HepG2 (cell line): ENCODE data around the gene TMC4. TPM values are rescaled to one million over a fixed set of nuclear protein-coding genes. Genes with fewer than 3 reads are reported as not detected.

ENCODE experiments used
- ATAC-seq: fragments of 200-7000 bp; cut with Tn5 transposase; 3 replicates; pipeline ENCODE4 v1.9.1; 2020; ENCODE audit warnings: mild to moderate bottlenecking, moderate library complexity
- BruUV-seq: library from RNA; stranded (reverse); fragments of 400-500 nt; replicated peaks from 2 replicates; lab custom pipeline; 2021; lab: Mats Ljungman, UMichigan
- CTCF ChIA-PET: fragments of 300-600 bp; formaldehyde crosslinking; extraction: SDS; loops from one replicate; lab custom pipeline; 2021; ENCODE audit warnings: low total read pairs, inconsistent platforms, low intra/inter-chr PET ratio; lab: Yijun Ruan, JAX
- POLR2A ChIA-PET: fragments of 350-600 bp; sonication (Branson Sonifier 250); formaldehyde crosslinking; loops from one replicate; lab custom pipeline; 2020; ENCODE audit warnings: antibody characterized with exemption, inconsistent platforms; lab: Yijun Ruan, JAX
- DNase-seq: peaks from one replicate; pipeline ENCODE4 v3.0.0-alpha.2; 2015; ENCODE audit warnings: low spot score
- FAIRE-seq: peaks from 3 replicates; lab custom pipeline; 2011; peaks lifted over from hg19 to GRCh38; lab: Jason Lieb, UNC
- H2AFZ ChIP-seq: one replicate; pipeline ENCODE4 v1.6.1; 2011; ENCODE audit warnings: low read length, inconsistent platforms
- H3K27ac ChIP-seq: fragments of 300-600 bp; 3 replicates; pipeline ENCODE4 v1.8.0; 2011; ENCODE audit warnings: mixed run types, mild to moderate bottlenecking, mixed read lengths, low read length, inconsistent platforms; ENCODE audit not compliant: insufficient read depth; ENCODE audit errors: extremely low read length
- H3K27me3 ChIP-seq, 2 experiments: fragments of 200-600 bp in 1 of 2; 2 replicates in 1 of 2; 3 replicates in 1 of 2; pipeline versions ENCODE4 v1.6.0 to v1.8.0; 2011; ENCODE audit warnings: low read length in 2 of 2, mild to moderate bottlenecking in 2 of 2, moderate library complexity in 2 of 2, inconsistent platforms in 1 of 2; ENCODE audit not compliant: insufficient read depth in 2 of 2, control insufficient read depth in 1 of 2
- H3K36me3 ChIP-seq, 2 experiments: fragments of 200-600 bp in 1 of 2; replicated peaks in 1 of 2; 2 replicates in 1 of 2; 3 replicates in 1 of 2; pipeline versions ENCODE4 v1.5.1 to v1.8.0; 2011; ENCODE audit warnings: low read length in 2 of 2, inconsistent platforms in 1 of 2; ENCODE audit not compliant: insufficient read depth in 2 of 2, control insufficient read depth in 1 of 2
- H3K4me1 ChIP-seq: 2 replicates; pipeline ENCODE4 v1.5.1; 2012; ENCODE audit warnings: low read length, inconsistent platforms; ENCODE audit not compliant: insufficient read depth
- H3K4me2 ChIP-seq: 2 replicates; pipeline ENCODE4 v1.6.0; 2011; ENCODE audit warnings: low read depth, low read length, inconsistent platforms
- H3K4me3 ChIP-seq, 3 experiments: fragments of 200-600 bp in 1 of 3; sonication (generic), shearing (Covaris generic) in 1 of 3; replicated peaks in 1 of 3; 2 replicates each; pipeline ENCODE4 v1.5.1; 2011 to 2016; ENCODE audit warnings: low read length in 3 of 3, inconsistent platforms in 2 of 3, low read depth in 2 of 3, mild to moderate bottlenecking in 2 of 3, control low read depth in 1 of 3, mixed read lengths in 1 of 3; ENCODE audit not compliant: insufficient read depth in 1 of 3
- H3K79me2 ChIP-seq: one replicate; pipeline ENCODE4 v1.6.1; 2011; ENCODE audit warnings: low read length, inconsistent platforms; ENCODE audit not compliant: insufficient read depth
- H3K9ac ChIP-seq: 2 replicates; pipeline ENCODE4 v1.6.0; 2011; ENCODE audit warnings: mild to moderate bottlenecking, low read depth, low read length, inconsistent platforms; ENCODE audit not compliant: insufficient read depth
- H3K9me3 ChIP-seq: 2 replicates; pipeline ENCODE4 v1.5.1; 2012; ENCODE audit warnings: mild to moderate bottlenecking, low read length
- H4K20me1 ChIP-seq: 2 replicates; pipeline ENCODE4 v1.6.0; 2011; ENCODE audit warnings: inconsistent platforms, mild to moderate bottlenecking, low read length, moderate library complexity; ENCODE audit not compliant: insufficient read depth
- AGO2 ChIP-seq: fragments of 200-400 bp; formaldehyde crosslinking; optimal IDR thresholded peaks from 2 replicates; pipeline ENCODE3; 2017; ENCODE audit warnings: mild to moderate bottlenecking, low read depth, low read length, moderate library complexity
- FOSL2 ChIP-seq: sonication (generic); formaldehyde crosslinking; IDR thresholded peaks from 2 replicates; pipeline ENCODE4 v1.4.0; 2020; ENCODE audit warnings: missing genetic modification reagents
- POLR2A ChIP-seq, 2 experiments: IDR thresholded peaks; 2 replicates each; pipeline ENCODE4 v1.6.1; 2011; ENCODE audit warnings: low read depth in 2 of 2, low read length in 2 of 2, mild to moderate bottlenecking in 1 of 2, moderate library complexity in 1 of 2; ENCODE audit not compliant: insufficient read depth in 1 of 2
- TAF1 ChIP-seq: sonication (generic); formaldehyde crosslinking; IDR thresholded peaks from 2 replicates; pipeline ENCODE4 v1.4.0; 2020; ENCODE audit warnings: missing genetic modification reagents
- ZBTB49 ChIP-seq: sonication (generic); formaldehyde crosslinking; IDR thresholded peaks from 2 replicates; pipeline ENCODE4 v1.4.0; 2020; ENCODE audit warnings: missing genetic modification reagents, borderline replicate concordance
- ZFP90 ChIP-seq: sonication (generic); formaldehyde crosslinking; IDR thresholded peaks from 2 replicates; pipeline ENCODE4 v1.8.0; 2022; ENCODE audit warnings: missing genetic modification reagents, mild to moderate bottlenecking, inconsistent platforms, borderline replicate concordance
- ZNF17 ChIP-seq: sonication (generic); formaldehyde crosslinking; IDR thresholded peaks from 2 replicates; pipeline ENCODE4 v1.5.0; 2020; ENCODE audit warnings: mild to moderate bottlenecking, missing genetic modification reagents
- ZNF567 ChIP-seq: sonication (generic); formaldehyde crosslinking; IDR thresholded peaks from 2 replicates; pipeline ENCODE4 v1.8.1; 2023; ENCODE audit warnings: mild to moderate bottlenecking, missing genetic modification reagents, borderline replicate concordance
- ZNF616 ChIP-seq: sonication (generic); formaldehyde crosslinking; IDR thresholded peaks from 2 replicates; pipeline ENCODE4 v1.5.0; 2020; ENCODE audit warnings: low read depth, mild to moderate bottlenecking, missing genetic modification reagents
- ZNF724P ChIP-seq: sonication (generic); formaldehyde crosslinking; IDR thresholded peaks from 2 replicates; pipeline ENCODE4 v1.8.0; 2022; ENCODE audit warnings: missing genetic modification reagents, borderline replicate concordance
- WGBS: methylation state at CpG from one replicate; pipeline ENCODE4 v1.1.6; 2017; ENCODE audit warnings: low lambda C conversion rate; 5-methylcytosine and 5-hydroxymethylcytosine counted together
- in situ Hi-C: cut with HindIII; loops from 2 replicates; pipeline ENCODE4 v1.10.0; 2017; ENCODE audit warnings: low pct_unique_long_range_greater_than_20kb; ENCODE audit not compliant: extremely low pct_ligation_motif_present
- intact Hi-C: fragments of 100-400 bp; cut with micrococcal nuclease; formaldehyde crosslinking; loops from one replicate; pipeline ENCODE4 v1.10.0; 2022; ENCODE audit not compliant: unreplicated experiment
- polyA plus RNA-seq, 8 experiments: library from polyadenylated mRNA; depleted of rRNA in 3 of 8; stranded (reverse) in 7 of 8; unstranded in 1 of 8; fragments of >200 nt; fragmentation: Illumina TruSeq in 4 of 8; extraction: Trizol in 4 of 8; gene quantifications; 2 replicates each; pipeline versions ENCODE4 v1.2.1 to v1.2.3, GENCODE V29; 2011 to 2016; ENCODE audit warnings: low read depth in 4 of 8, missing spikeins in 1 of 8, mixed read lengths in 1 of 8; ENCODE audit not compliant: insufficient read depth in 1 of 8
- total RNA-seq, 5 experiments: library from RNA; depleted of rRNA; stranded (reverse); fragments of >200 nt; fragmentation: Illumina TruSeq; extraction: Trizol; gene quantifications; 2 replicates each; pipeline ENCODE4 v1.2.3, GENCODE V29; 2016; ENCODE audit warnings: low read depth in 1 of 5
- TF ChIP-seq, protein P1 (sequence below): IDR thresholded peaks from 2 replicates; pipeline ENCODE4 v1.6.1; 2018; ENCODE audit warnings: missing genetic modification reagents
- TF ChIP-seq, protein P2 (sequence below): sonication (generic); formaldehyde crosslinking; IDR thresholded peaks from 2 replicates; pipeline ENCODE4 v1.4.0; 2020; ENCODE audit warnings: mild to moderate bottlenecking, missing genetic modification reagents

The TMC4 gene
- total and polyA plus RNA-seq, 2 of the 13 experiments (the other 11 are each of a cell fraction or from before 2014, with no cell fraction given) = 0.13 to 0.24 TPM

DNA sequence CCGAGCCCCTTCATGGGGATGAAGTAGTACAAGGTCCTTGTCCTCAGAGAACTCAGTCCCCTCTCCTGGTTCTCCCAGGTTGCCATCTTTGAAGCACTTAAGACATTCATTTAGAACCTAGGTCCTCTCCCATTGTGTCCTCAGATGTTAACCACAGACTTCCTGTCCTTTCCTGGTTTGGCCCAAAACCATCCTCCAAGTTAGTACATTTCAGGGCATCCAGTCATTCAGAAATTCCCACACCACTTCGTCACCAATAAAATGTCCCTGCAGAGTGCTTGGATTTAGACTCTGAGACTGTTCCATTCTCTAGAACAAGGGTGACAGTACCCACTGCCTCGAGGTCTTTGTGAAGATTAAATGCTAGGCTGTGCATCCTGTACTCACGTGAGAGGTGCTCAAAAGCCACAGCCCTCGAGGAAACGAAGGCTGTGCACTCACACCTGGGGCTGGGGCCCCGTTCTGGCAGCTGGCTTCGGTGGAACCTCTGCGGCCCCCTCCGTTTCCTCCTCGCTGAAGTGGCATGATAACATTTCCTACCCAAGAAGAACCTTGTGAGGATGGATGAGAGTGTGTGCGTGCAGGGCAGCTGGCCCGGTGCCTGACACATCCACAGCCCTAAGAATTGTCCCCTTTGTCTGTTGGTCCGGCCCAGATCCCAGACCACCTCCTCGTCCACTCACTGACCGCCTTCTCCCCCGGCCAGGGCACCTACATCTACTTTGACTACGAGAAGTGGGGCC is 18.2 kb downstream of the TMC4 start (continued):
- TF ChIP-seq, protein P1, sequence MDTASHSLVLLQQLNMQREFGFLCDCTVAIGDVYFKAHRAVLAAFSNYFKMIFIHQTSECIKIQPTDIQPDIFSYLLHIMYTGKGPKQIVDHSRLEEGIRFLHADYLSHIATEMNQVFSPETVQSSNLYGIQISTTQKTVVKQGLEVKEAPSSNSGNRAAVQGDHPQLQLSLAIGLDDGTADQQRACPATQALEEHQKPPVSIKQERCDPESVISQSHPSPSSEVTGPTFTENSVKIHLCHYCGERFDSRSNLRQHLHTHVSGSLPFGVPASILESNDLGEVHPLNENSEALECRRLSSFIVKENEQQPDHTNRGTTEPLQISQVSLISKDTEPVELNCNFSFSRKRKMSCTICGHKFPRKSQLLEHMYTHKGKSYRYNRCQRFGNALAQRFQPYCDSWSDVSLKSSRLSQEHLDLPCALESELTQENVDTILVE (CRISPR knock-in tag) = no peak
- no peak for TF ChIP-seq ZNF17 (CRISPR knock-in tag)
- TF ChIP-seq FOSL2 = no peak
- TF ChIP-seq, protein P2, sequence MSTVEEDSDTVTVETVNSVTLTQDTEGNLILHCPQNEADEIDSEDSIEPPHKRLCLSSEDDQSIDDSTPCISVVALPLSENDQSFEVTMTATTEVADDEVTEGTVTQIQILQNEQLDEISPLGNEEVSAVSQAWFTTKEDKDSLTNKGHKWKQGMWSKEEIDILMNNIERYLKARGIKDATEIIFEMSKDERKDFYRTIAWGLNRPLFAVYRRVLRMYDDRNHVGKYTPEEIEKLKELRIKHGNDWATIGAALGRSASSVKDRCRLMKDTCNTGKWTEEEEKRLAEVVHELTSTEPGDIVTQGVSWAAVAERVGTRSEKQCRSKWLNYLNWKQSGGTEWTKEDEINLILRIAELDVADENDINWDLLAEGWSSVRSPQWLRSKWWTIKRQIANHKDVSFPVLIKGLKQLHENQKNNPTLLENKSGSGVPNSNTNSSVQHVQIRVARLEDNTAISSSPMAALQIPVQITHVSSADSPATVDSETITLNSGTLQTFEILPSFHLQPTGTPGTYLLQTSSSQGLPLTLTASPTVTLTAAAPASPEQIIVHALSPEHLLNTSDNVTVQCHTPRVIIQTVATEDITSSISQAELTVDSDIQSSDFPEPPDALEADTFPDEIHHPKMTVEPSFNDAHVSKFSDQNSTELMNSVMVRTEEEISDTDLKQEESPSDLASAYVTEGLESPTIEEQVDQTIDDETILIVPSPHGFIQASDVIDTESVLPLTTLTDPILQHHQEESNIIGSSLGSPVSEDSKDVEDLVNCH = no peak
- TF ChIP-seq, all 625 proteins: peak for 2

- Histone ChIP-seq H3K79me2 (peaks cover 6% of the 10 kb centered on the region), H3K4me3 (no peak overlapping the region), H2AFZ (no peak overlapping the region), H3K9ac (no peak overlapping the region), H3K27me3 (no peaks in the 10 kb centered on the region), H3K36me3 (peaks cover 32 to 88% of the 10 kb centered on the region in 2 experiments), H3K27ac (no peak overlapping the region), H3K4me1 (peaks cover 9% of the 10 kb centered on the region), H3K9me3 (no peaks in the 10 kb centered on the region), H3K4me2 (no peak overlapping the region), H4K20me1 (0 out of 2 replicates have a peak, but pooled peaks cover 3% of the 10 kb centered on the region)
- no TSS peak for BruUV-seq
- in situ Hi-C loops (no loop called here), intact Hi-C loops (no loop called here)
- WGBS = 98% methylated on average over 4 of the region's 10 CpGs
- ATAC-seq (no peak; the same call in 2 of the 3 replicates), FAIRE-seq (no peak), DNase-seq (no peak)
- ChIA-PET POLR2A (no interaction called here), CTCF (no interaction called here)
- TF ChIP-seq POLR2A (IDR thresholded peaks at IDR 0.05; ENCODE audit: insufficient read depth in 1 of 2, low read depth in 2 of 2, low read length in 2 of 2) (0 out of 4 replicates have a peak, but pooled peaks of 1 of the 2 experiments have one; percentile 24), ZBTB49 (no peak), AGO2 (peak; percentile 77), ZNF567 (CRISPR knock-in tag) (no peak), ZNF616 (CRISPR knock-in tag) (no peak), ZFP90 (CRISPR knock-in tag) (no peak), ZNF724P (CRISPR knock-in tag) (no peak), TAF1 (CRISPR knock-in tag) (no peak)
These were observed 19.1 kb downstream of the TMC4 start for GRCh38 chr19:54153731-54154326.
